Liver (tissue), 9 donors: ENCODE measurements around the gene NOM1. TPM values are rescaled to one million over a fixed set of nuclear protein-coding genes. Genes with fewer than 3 reads are reported as not detected.

Experiments used
- DNase-seq: peaks from one replicate; pipeline ENCODE4 v3.0.0-alpha.2; 2017; ENCODE audit warnings: low spot score
- H3K27ac ChIP-seq, 2 donors: one replicate each; pipeline ENCODE4 v1.7.0; 2013; ENCODE audit warnings: inconsistent platforms in 2 of 2, low read length in 2 of 2, control low read depth in 1 of 2, low read depth in 1 of 2, mild to moderate bottlenecking in 1 of 2
- H3K27me3 ChIP-seq, 4 donors: one replicate each; pipeline versions ENCODE4 v1.6.1 to v1.7.0; 2013; ENCODE audit warnings: low read length in 3 of 4, inconsistent platforms in 1 of 4, mild to moderate bottlenecking in 1 of 4, moderate library complexity in 1 of 4; ENCODE audit not compliant: control insufficient read depth in 4 of 4, insufficient read depth in 4 of 4
- H3K36me3 ChIP-seq, 4 donors: one replicate each; pipeline versions ENCODE4 v1.6.1 to v1.7.0; 2013; ENCODE audit warnings: low read length in 3 of 4, mild to moderate bottlenecking in 3 of 4, low read depth in 1 of 4, moderate library complexity in 1 of 4; ENCODE audit not compliant: control insufficient read depth in 4 of 4, insufficient read depth in 3 of 4
- H3K4me1 ChIP-seq, 4 donors: one replicate each; pipeline versions ENCODE4 v1.6.1 to v1.7.0; 2013; ENCODE audit warnings: low read length in 3 of 4, mild to moderate bottlenecking in 3 of 4, moderate library complexity in 1 of 4; ENCODE audit not compliant: control insufficient read depth in 4 of 4, insufficient read depth in 4 of 4
- H3K4me3 ChIP-seq, 3 donors: one replicate each; pipeline versions ENCODE4 v1.6.1 to v1.7.0; 2013; ENCODE audit warnings: low read length in 3 of 3, control low read depth in 1 of 3, low read depth in 1 of 3, mild to moderate bottlenecking in 1 of 3
- H3K9ac ChIP-seq, 2 donors: one replicate each; pipeline ENCODE4 v1.7.0; 2013; ENCODE audit warnings: low read length in 2 of 2, mild to moderate bottlenecking in 2 of 2, moderate library complexity in 2 of 2, control low read depth in 1 of 2, low read depth in 1 of 2
- H3K9me3 ChIP-seq, 4 donors: one replicate each; pipeline versions ENCODE4 v1.6.1 to v1.7.0; 2013; ENCODE audit warnings: low read length in 3 of 4; ENCODE audit not compliant: control insufficient read depth in 4 of 4
- EGR1 ChIP-seq, 2 donors: IDR thresholded peaks; 2 replicates each; pipeline ENCODE4 v1.6.1; 2016 to 2018; ENCODE audit warnings: antibody characterized with exemption in 2 of 2, low read depth in 2 of 2
- FOXA2 ChIP-seq: IDR thresholded peaks from 2 replicates; pipeline ENCODE4 v1.6.1; 2016; ENCODE audit warnings: antibody characterized with exemption
- GABPA ChIP-seq, 2 donors: IDR thresholded peaks in 1 of 2; conservative IDR thresholded peaks in 1 of 2; 2 replicates each; pipeline ENCODE4 v1.6.1; 2016; ENCODE audit warnings: antibody characterized with exemption in 2 of 2, mild to moderate bottlenecking in 1 of 2, moderate library complexity in 1 of 2
- HNF4A ChIP-seq, 2 donors: conservative IDR thresholded peaks; 2 replicates each; pipeline ENCODE4 v1.6.1; 2016; ENCODE audit warnings: antibody characterized with exemption in 2 of 2, mild to moderate bottlenecking in 2 of 2
- HNF4G ChIP-seq: IDR thresholded peaks from 2 replicates; pipeline ENCODE4 v1.6.1; 2016; ENCODE audit warnings: antibody characterized with exemption
- JUND ChIP-seq, 2 donors: IDR thresholded peaks; 2 replicates each; pipeline ENCODE4 v1.6.1; 2016; ENCODE audit warnings: antibody characterized with exemption in 2 of 2
- NR2F2 ChIP-seq: IDR thresholded peaks from 2 replicates; pipeline ENCODE4 v1.6.1; 2016; ENCODE audit warnings: antibody characterized with exemption
- RXRA ChIP-seq, 2 donors: IDR thresholded peaks; 2 replicates each; pipeline ENCODE4 v1.6.1; 2017 to 2018; ENCODE audit warnings: antibody characterized with exemption in 2 of 2, mild to moderate bottlenecking in 1 of 2
- SP1 ChIP-seq: IDR thresholded peaks from 2 replicates; pipeline ENCODE4 v1.6.1; 2018; ENCODE audit warnings: antibody characterized with exemption, mild to moderate bottlenecking
- TAF1 ChIP-seq: conservative IDR thresholded peaks from 2 replicates; pipeline ENCODE4 v1.6.1; 2016; ENCODE audit warnings: antibody characterized with exemption, mild to moderate bottlenecking
- YY1 ChIP-seq: IDR thresholded peaks from 2 replicates; pipeline ENCODE4 v1.6.1; 2016; ENCODE audit warnings: antibody characterized with exemption, mild to moderate bottlenecking
- WGBS: extraction: QIAGEN DNeasy Blood & Tissue Kit; methylation state at CpG from one replicate; pipeline ENCODE4 v1.1.7; 2013; 5-methylcytosine and 5-hydroxymethylcytosine counted together
- polyA plus RNA-seq, 2 donors: library from polyadenylated mRNA; stranded (reverse) in 1 of 2; unstranded in 1 of 2; fragments of 200-250 nt in 1 of 2; fragments of >200 nt in 1 of 2; fragmentation: Nextera tagmentation in 1 of 2; extraction: Ambion mirVana in 1 of 2; gene quantifications; one replicate each; pipeline versions ENCODE4 v1.2.1 to v1.2.3, GENCODE V29; 2013 to 2015
- total RNA-seq, 2 donors: library from RNA; depleted of rRNA; stranded (reverse); fragments of >200 nt; gene quantifications; one replicate each; pipeline ENCODE4 v1.2.3, GENCODE V29; 2014
- TF ChIP-seq, protein P1 (sequence below): fragments of 150-350 bp; IDR thresholded peaks from 2 replicates; pipeline ENCODE4 v1.5.1; 2017; ENCODE audit warnings: improper control_type of control experiment, low read depth, low read length; ENCODE audit not compliant: missing input control
- TF ChIP-seq, protein P2 (sequence below): IDR thresholded peaks from 2 replicates; pipeline ENCODE4 v1.6.1; 2016; ENCODE audit warnings: antibody characterized with exemption
- TF ChIP-seq, protein P3 (sequence below): IDR thresholded peaks from 2 replicates; pipeline ENCODE4 v1.6.1; 2016; ENCODE audit warnings: antibody characterized with exemption
- TF ChIP-seq, protein P4 (sequence below): IDR thresholded peaks from 2 replicates; pipeline ENCODE4 v1.6.1; 2016; ENCODE audit warnings: antibody characterized with exemption, mild to moderate bottlenecking
- donor health status: healthy.
- donor health status: healthy.
- donor health status: healthy.
- donor health status: healthy.
- donor health status: healthy.

Gene NOM1
- total and polyA plus RNA-seq, 4 donors, result 4.0 to 11.4 (median 6.2) TPM

DNA sequence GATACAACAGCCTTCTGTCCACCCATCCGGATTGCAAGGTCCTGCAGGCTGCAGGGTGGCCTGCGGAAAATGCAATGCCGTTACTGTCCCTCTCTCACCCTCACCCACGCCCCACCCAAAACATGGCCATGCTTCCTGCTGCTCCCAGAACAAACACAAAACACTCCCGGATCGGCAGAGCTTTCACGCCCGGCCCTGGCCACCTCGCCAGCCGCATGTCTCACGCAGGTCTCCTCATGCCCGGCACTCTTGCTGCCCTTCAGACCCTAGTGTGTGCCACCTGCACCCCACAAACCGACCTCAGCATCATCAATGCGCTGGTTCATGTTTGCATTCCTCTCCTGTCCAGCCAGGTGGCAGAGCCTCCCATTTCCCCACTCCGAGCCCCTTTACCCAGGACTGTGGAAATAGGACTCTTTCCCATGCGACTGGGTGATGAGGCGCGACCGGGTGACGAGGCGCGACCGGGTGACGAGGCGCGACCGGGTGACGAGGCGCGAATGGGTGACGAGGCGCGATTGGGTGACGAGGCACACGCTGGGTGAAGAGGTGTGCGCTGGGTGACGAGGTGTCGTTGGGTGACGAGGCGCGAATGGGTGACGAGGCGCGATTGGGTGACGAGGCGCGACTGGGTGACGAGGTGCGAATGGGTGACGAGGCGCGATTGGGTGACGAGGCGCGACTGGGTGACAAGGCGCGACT is 8.9 kb upstream of the NOM1 start:
- Histone ChIP-seq H3K27me3 (peaks cover 0 to 3% (median 0%) of the 10 kb centered on the region in 4 donors), H3K4me3 (no peak overlapping the region), H3K27ac (no peak overlapping the region), H3K9ac (no peak overlapping the region), H3K36me3 (no peaks in the 10 kb centered on the region), H3K9me3 (peaks cover 0 to 3% (median 0%) of the 10 kb centered on the region in 4 donors), H3K4me1 (peaks cover 0 to 2% (median 0%) of the 10 kb centered on the region in 4 donors)
- DNase-seq, result no peak
- 96% methylated on average over 57 of the region's 57 CpGs for WGBS
- TF ChIP-seq NR2F2, result no peak
- no peak for TF ChIP-seq GABPA (IDR thresholded peaks at IDR 0.05 in 1 of 2, conservative IDR thresholded peaks at IDR 0.05 in 1 of 2)
- TF ChIP-seq, protein P1, sequence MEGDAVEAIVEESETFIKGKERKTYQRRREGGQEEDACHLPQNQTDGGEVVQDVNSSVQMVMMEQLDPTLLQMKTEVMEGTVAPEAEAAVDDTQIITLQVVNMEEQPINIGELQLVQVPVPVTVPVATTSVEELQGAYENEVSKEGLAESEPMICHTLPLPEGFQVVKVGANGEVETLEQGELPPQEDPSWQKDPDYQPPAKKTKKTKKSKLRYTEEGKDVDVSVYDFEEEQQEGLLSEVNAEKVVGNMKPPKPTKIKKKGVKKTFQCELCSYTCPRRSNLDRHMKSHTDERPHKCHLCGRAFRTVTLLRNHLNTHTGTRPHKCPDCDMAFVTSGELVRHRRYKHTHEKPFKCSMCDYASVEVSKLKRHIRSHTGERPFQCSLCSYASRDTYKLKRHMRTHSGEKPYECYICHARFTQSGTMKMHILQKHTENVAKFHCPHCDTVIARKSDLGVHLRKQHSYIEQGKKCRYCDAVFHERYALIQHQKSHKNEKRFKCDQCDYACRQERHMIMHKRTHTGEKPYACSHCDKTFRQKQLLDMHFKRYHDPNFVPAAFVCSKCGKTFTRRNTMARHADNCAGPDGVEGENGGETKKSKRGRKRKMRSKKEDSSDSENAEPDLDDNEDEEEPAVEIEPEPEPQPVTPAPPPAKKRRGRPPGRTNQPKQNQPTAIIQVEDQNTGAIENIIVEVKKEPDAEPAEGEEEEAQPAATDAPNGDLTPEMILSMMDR, result no peak
- TF ChIP-seq HNF4G, result no peak
- no peak for TF ChIP-seq TAF1
- TF ChIP-seq JUND (IDR thresholded peaks at IDR 0.05), result no peak
- no peak for TF ChIP-seq YY1
- no peak for TF ChIP-seq EGR1 (IDR thresholded peaks at IDR 0.05; ENCODE audit: low read depth in 2 of 2)
- TF ChIP-seq, protein P2, sequence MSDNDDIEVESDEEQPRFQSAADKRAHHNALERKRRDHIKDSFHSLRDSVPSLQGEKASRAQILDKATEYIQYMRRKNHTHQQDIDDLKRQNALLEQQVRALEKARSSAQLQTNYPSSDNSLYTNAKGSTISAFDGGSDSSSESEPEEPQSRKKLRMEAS, result no peak
- no peak for TF ChIP-seq RXRA (IDR thresholded peaks at IDR 0.05)
- TF ChIP-seq FOXA2, result no peak
- TF ChIP-seq HNF4A (conservative IDR thresholded peaks at IDR 0.05), result no peak
- TF ChIP-seq SP1, result no peak
- TF ChIP-seq, protein P3, sequence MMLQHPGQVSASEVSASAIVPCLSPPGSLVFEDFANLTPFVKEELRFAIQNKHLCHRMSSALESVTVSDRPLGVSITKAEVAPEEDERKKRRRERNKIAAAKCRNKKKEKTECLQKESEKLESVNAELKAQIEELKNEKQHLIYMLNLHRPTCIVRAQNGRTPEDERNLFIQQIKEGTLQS, result no peak
- TF ChIP-seq, protein P4, sequence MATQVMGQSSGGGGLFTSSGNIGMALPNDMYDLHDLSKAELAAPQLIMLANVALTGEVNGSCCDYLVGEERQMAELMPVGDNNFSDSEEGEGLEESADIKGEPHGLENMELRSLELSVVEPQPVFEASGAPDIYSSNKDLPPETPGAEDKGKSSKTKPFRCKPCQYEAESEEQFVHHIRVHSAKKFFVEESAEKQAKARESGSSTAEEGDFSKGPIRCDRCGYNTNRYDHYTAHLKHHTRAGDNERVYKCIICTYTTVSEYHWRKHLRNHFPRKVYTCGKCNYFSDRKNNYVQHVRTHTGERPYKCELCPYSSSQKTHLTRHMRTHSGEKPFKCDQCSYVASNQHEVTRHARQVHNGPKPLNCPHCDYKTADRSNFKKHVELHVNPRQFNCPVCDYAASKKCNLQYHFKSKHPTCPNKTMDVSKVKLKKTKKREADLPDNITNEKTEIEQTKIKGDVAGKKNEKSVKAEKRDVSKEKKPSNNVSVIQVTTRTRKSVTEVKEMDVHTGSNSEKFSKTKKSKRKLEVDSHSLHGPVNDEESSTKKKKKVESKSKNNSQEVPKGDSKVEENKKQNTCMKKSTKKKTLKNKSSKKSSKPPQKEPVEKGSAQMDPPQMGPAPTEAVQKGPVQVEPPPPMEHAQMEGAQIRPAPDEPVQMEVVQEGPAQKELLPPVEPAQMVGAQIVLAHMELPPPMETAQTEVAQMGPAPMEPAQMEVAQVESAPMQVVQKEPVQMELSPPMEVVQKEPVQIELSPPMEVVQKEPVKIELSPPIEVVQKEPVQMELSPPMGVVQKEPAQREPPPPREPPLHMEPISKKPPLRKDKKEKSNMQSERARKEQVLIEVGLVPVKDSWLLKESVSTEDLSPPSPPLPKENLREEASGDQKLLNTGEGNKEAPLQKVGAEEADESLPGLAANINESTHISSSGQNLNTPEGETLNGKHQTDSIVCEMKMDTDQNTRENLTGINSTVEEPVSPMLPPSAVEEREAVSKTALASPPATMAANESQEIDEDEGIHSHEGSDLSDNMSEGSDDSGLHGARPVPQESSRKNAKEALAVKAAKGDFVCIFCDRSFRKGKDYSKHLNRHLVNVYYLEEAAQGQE, result no peak

DNA sequence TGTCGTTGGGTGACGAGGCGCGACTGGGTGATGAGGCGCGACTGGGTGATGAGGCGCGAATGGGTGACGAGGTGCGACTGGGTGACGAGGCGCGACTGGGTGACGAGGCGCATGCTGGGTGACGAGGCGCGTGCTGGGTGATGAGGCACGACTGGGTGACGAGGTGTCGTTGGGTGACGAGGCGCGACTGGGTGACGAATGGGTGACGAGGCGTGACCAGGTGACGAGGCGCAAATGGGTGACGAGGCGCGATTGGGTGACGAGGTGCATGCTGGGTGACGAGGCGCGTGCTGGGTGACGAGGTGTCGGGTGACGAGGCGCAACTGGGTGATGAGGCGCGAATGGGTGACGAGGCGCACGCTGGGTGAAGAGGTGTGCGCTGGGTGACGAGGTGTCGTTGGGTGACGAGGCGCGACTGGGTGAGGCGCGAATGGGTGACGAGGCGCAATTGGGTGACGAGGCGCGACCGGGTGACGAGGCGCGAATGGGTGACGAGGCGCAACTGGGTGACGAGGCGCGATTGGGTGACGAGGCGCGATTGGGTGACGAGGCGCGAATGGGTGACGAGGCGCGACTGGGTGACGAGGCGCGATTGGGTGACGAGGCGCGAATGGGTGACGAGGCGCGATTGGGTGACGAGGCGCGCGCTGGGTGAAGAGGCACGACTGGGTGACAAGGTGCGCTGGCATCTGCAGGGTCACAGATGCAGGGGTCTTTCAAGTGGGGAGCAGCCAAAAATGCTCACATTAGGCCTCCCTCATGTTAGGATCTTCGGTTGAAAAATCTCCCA is 7.9 kb upstream of the NOM1 start:
- H3K27ac ChIP-seq, result no peak overlapping the region
- DNase-seq, result no peak
- no peak overlapping the region for H3K4me3 ChIP-seq
- peaks cover 0 to 3% (median 0%) of the 10 kb centered on the region in 4 donors for H3K27me3 ChIP-seq
- TF ChIP-seq YY1, result no peak
- peaks cover 0 to 3% (median 0%) of the 10 kb centered on the region in 4 donors for H3K9me3 ChIP-seq
- WGBS, result 97% methylated on average over 92 of the region's 92 CpGs
- no peak overlapping the region for H3K9ac ChIP-seq
- H3K4me1 ChIP-seq, result peaks cover 0 to 2% (median 0%) of the 10 kb centered on the region in 4 donors
- no peaks in the 10 kb centered on the region for H3K36me3 ChIP-seq
